IgD-negative memory B cell (primary cell): ENCODE data around the gene SGTB. TPM values are rescaled to one million over a fixed set of nuclear protein-coding genes. Genes with fewer than 3 reads are reported as not detected.

Experiments used
- polyA plus RNA-seq: library from polyadenylated mRNA; unstranded; fragments of 300-500 nt; fragmentation: Illumina TruSeq; gene quantifications from one replicate; pipeline ENCODE4 v1.2.3, GENCODE V29; 2021

Gene SGTB
- polyA plus RNA-seq, 1 donor from 2014 or later, result 2.9 TPM

Other genes with a start within 250 kb of the SGTB start
- gene ADAMTS6, start 240.2 kb downstream of the SGTB start, polyA plus RNA-seq, result 0.88 TPM
- 9.5 TPM for gene CENPK, start 158.9 kb downstream of the SGTB start, polyA plus RNA-seq
- 25.6 TPM for gene PPWD1, start 158.8 kb downstream of the SGTB start, polyA plus RNA-seq
- gene TRIM23, start 97.8 kb downstream of the SGTB start, polyA plus RNA-seq, result 11.6 TPM
- gene SHLD3, start 97.1 kb downstream of the SGTB start, polyA plus RNA-seq, result 5.1 TPM
- 13.6 TPM for gene TRAPPC13, start 97.1 kb downstream of the SGTB start, polyA plus RNA-seq
- gene NLN, start 96 bp upstream of the SGTB start, polyA plus RNA-seq, result 3.6 TPM
- 44.6 TPM for gene ERBIN, start 204.5 kb upstream of the SGTB start, polyA plus RNA-seq